ENCODE data around the gene NEAT1. TPM values are rescaled to one million over a fixed set of nuclear protein-coding genes. Genes with fewer than 3 reads are reported as not detected.

NEAT1 gene
- polyA plus RNA-seq, 3 donors: 0.90 to 293 (median 1.3) TPM

DNA sequence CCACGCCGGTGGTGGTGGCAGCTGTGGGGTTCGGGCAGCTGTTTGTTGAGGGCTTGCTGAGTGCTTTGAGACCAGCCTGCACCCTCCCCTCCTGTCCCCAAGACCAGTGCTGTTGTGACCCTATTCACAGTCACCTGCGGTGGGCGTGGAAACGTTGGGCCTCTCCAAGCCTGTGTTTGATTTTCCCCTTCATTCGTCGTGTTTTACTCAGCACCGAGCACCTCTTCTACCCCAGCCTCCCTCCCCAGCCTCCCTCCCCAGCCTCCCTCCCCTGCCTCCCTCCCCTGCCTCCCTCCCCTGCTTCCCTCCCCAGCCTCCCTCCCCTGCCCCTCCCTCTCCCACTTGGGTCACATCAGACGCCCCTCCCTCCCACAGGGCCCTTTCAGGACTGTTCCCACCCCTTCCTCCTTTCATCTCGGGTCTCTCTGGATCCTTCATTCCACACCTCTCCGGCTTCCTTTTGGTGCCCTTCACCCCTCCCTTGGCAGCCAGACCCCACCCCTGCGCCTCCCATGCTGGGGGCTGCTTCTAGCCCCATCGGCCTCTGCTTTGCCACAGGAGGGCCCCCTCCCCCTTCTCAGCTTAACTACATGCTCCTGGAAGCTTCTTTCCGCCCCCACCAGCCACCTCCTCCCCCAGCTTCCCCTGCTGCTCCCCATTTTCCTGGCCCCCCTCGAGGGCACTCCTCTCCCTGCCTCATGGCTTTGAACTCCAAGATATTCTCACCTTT is 21.4 kb upstream of the NEAT1 start:
- Histone ChIP-seq H2AFZ (ENCODE audit: insufficient read depth, low read depth, low read length, poor library complexity, severe bottlenecking) (no peak overlapping the region), H3K79me2 (ENCODE audit: insufficient read depth, low read length) (no peaks in the 10 kb centered on the region), H3K4me1 (ENCODE audit: control insufficient read depth in 1 of 2, insufficient read depth in 2 of 2, low read length in 2 of 2) (peaks cover 21 to 24% of the 10 kb centered on the region in 2 donors), H4K20me1 (ENCODE audit: insufficient read depth, low read length) (peaks cover 55% of the 10 kb centered on the region), H3K9ac (ENCODE audit: insufficient read depth, low read length, poor library complexity, severe bottlenecking) (no peak overlapping the region), H3K27me3 (ENCODE audit: control insufficient read depth in 2 of 2, insufficient read depth in 2 of 2, low read length in 2 of 2) (no peaks in the 10 kb centered on the region), H3K4me2 (replicated peaks; ENCODE audit: extremely low read depth, low read length, poor library complexity, severe bottlenecking) (no peak overlapping the region), H3K9me3 (replicated peaks in 1 of 2; ENCODE audit: control insufficient read depth in 1 of 2, insufficient read depth in 1 of 2, low read length in 2 of 2) (no peaks in the 10 kb centered on the region), H3K27ac (ENCODE audit: low read depth in 1 of 2, low read length in 2 of 2) (no peak overlapping the region), H3K36me3 (replicated peaks in 1 of 2; ENCODE audit: control insufficient read depth in 1 of 2, insufficient read depth in 2 of 2, low read length in 2 of 2) (peaks cover 55 to 76% of the 10 kb centered on the region in 2 donors), H3K4me3 (replicated peaks in 1 of 3; ENCODE audit: low read depth in 2 of 3, low read length in 3 of 3) (no peak overlapping the region)
- Mint-ChIP-seq H3K27ac (peak overlapping the region in 1 of 7 donors; percentile 52), H3K27me3 (ENCODE audit: low read depth in 3 of 3) (peaks cover 0 to 3% (median 0%) of the 10 kb centered on the region in 3 donors), H3K9me3 (peaks cover 0 to 1% (median 0%) of the 10 kb centered on the region in 7 donors), H3K36me3 (peaks cover 62 to 84% of the 10 kb centered on the region in 2 donors), H3K4me3 (no peak overlapping the region), H3K4me1 (peaks cover 19% of the 10 kb centered on the region)
- TF ChIP-seq, protein P1, sequence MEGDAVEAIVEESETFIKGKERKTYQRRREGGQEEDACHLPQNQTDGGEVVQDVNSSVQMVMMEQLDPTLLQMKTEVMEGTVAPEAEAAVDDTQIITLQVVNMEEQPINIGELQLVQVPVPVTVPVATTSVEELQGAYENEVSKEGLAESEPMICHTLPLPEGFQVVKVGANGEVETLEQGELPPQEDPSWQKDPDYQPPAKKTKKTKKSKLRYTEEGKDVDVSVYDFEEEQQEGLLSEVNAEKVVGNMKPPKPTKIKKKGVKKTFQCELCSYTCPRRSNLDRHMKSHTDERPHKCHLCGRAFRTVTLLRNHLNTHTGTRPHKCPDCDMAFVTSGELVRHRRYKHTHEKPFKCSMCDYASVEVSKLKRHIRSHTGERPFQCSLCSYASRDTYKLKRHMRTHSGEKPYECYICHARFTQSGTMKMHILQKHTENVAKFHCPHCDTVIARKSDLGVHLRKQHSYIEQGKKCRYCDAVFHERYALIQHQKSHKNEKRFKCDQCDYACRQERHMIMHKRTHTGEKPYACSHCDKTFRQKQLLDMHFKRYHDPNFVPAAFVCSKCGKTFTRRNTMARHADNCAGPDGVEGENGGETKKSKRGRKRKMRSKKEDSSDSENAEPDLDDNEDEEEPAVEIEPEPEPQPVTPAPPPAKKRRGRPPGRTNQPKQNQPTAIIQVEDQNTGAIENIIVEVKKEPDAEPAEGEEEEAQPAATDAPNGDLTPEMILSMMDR (IDR thresholded peaks at IDR 0.05): no peak
- DNase-seq: no peak
- WGBS (ENCODE audit: insufficient coverage): 69% methylated on average over 11 of the region's 16 CpGs
- intact Hi-C loops (cut with micrococcal nuclease): loop anchor here in 1 of 2 donors (5.0 kb wide), 1 partner anchor 34 kb away; no protein-coding TSS in a partner anchor

DNA sequence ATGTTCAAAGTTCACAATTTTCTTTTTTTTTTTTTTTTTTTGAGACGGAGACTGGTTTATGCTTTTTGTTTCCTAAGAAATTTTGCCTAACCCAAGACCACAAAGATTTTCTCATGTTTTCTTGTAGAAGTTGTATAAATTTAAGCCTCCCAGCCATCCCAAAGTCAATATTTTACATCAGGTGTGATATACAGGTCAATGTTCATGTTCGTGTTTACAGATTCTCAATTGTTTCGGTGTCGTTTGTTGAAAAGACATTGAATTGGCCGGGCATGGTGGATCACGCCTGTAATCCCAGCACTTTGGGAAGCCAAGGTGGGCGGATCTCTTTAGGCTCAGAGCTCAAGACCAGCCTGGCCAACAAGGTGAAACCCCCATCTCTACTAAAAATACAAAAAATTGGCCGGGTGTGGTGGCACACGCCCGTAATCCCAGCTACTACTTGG is 20.8 kb upstream of the NEAT1 start:
- Histone ChIP-seq H3K9me3 (replicated peaks in 1 of 2; ENCODE audit: control insufficient read depth in 1 of 2, insufficient read depth in 1 of 2, low read length in 2 of 2) (no peaks in the 10 kb centered on the region), H3K27me3 (ENCODE audit: control insufficient read depth in 2 of 2, insufficient read depth in 2 of 2, low read length in 2 of 2) (no peaks in the 10 kb centered on the region), H2AFZ (ENCODE audit: insufficient read depth, low read depth, low read length, poor library complexity, severe bottlenecking) (no peak overlapping the region), H3K4me1 (ENCODE audit: control insufficient read depth in 1 of 2, insufficient read depth in 2 of 2, low read length in 2 of 2) (peaks cover 21 to 24% of the 10 kb centered on the region in 2 donors), H3K4me3 (replicated peaks in 1 of 3; ENCODE audit: low read depth in 2 of 3, low read length in 3 of 3) (no peak overlapping the region), H3K4me2 (replicated peaks; ENCODE audit: extremely low read depth, low read length, poor library complexity, severe bottlenecking) (no peak overlapping the region), H3K79me2 (ENCODE audit: insufficient read depth, low read length) (no peaks in the 10 kb centered on the region), H3K27ac (ENCODE audit: low read depth in 1 of 2, low read length in 2 of 2) (no peak overlapping the region), H4K20me1 (ENCODE audit: insufficient read depth, low read length) (peaks cover 53% of the 10 kb centered on the region), H3K9ac (ENCODE audit: insufficient read depth, low read length, poor library complexity, severe bottlenecking) (no peak overlapping the region), H3K36me3 (replicated peaks in 1 of 2; ENCODE audit: control insufficient read depth in 1 of 2, insufficient read depth in 2 of 2, low read length in 2 of 2) (peaks cover 49 to 76% of the 10 kb centered on the region in 2 donors)
- peaks cover 60 to 84% of the 10 kb centered on the region in 2 donors for H3K36me3 Mint-ChIP-seq
- H3K9me3 Mint-ChIP-seq: peaks cover 0 to 1% (median 0%) of the 10 kb centered on the region in 7 donors
- 100% methylated on average over 2 of the region's 10 CpGs for WGBS (ENCODE audit: insufficient coverage)
- H3K27me3 Mint-ChIP-seq (ENCODE audit: low read depth in 3 of 3): peaks cover 0 to 3% (median 0%) of the 10 kb centered on the region in 3 donors
- TF ChIP-seq, protein P1 (IDR thresholded peaks at IDR 0.05): no peak
- peaks cover 19% of the 10 kb centered on the region for H3K4me1 Mint-ChIP-seq
- H3K4me3 Mint-ChIP-seq: no peak overlapping the region
- H3K27ac Mint-ChIP-seq: no peak overlapping the region
- intact Hi-C loops (cut with micrococcal nuclease): loop anchor here in 1 of 2 donors (5.0 kb wide), 1 partner anchor 35 kb away; no protein-coding TSS in a partner anchor
- no peak for DNase-seq

All from CD14-positive monocyte (primary cell).